GM12874 (cell line): Measurements from ENCODE around the gene CALML3.

Experiments used
- TF ChIP-seq, protein P1 (sequence below): IDR thresholded peaks from 2 replicates; pipeline ENCODE4 v1.5.1; 2011; ENCODE audit warnings: low read depth, mild to moderate bottlenecking, control low read depth, low read length, moderate library complexity; ENCODE audit not compliant: insufficient read depth

Gene CALML3

GRCh38 chr10:5507649-5508131, 17.1 kb upstream of the CALML3 start:
- TF ChIP-seq, protein P1, sequence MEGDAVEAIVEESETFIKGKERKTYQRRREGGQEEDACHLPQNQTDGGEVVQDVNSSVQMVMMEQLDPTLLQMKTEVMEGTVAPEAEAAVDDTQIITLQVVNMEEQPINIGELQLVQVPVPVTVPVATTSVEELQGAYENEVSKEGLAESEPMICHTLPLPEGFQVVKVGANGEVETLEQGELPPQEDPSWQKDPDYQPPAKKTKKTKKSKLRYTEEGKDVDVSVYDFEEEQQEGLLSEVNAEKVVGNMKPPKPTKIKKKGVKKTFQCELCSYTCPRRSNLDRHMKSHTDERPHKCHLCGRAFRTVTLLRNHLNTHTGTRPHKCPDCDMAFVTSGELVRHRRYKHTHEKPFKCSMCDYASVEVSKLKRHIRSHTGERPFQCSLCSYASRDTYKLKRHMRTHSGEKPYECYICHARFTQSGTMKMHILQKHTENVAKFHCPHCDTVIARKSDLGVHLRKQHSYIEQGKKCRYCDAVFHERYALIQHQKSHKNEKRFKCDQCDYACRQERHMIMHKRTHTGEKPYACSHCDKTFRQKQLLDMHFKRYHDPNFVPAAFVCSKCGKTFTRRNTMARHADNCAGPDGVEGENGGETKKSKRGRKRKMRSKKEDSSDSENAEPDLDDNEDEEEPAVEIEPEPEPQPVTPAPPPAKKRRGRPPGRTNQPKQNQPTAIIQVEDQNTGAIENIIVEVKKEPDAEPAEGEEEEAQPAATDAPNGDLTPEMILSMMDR = no peak

- TF ChIP-seq, protein P1 = no peak
These were observed 16.6 kb upstream of the CALML3 start for GRCh38 chr10:5508161-5508604.

DNA sequence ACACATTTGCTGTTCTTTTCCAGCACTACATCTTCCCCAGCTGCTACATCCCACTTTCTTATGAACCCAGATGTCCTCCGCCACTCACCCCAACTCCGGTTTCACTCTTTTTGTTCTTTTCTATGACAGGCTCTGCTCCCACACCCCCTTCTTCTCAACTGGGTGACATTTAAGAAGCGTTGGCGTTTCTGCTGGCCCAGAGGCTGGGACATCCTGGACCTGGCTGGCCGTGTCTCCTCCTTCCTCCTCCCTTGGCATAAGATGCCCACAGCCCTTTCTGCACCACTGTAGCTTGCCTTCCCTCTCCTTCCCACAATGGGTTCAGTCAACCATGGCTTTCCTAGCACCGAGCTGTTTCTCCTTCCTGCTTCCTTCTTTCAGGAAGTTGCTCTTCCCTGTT, 16.0 kb upstream of the CALML3 start:
- TF ChIP-seq, protein P1 = no peak

- TF ChIP-seq, protein P1 = no peak
These were observed 15.5 kb upstream of the CALML3 start for GRCh38 chr10:5509236-5509635.

DNA sequence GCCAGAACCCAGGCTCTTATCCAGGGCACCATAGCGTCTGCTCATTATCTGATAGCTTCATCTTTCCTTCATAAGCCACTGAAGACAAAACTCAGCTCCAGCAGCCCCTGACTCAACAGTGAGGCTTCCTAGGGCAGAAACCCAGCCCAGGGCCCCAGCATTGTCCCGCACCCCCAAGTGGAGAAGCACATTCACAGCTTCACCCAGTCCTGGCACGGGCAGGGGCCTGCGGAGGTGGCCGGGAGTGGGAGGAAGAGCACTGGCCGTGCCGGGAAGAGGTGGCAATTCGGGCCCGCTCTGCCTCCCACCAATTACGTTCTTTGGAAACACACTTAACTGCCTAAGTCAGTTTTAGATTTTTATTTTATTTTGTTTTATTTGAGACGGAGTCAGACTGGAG, 15.1 kb upstream of the CALML3 start:
- TF ChIP-seq, protein P1 = no peak

- TF ChIP-seq, protein P1 = no peak
These were observed 14.3 kb upstream of the CALML3 start for GRCh38 chr10:5510281-5511072.

- TF ChIP-seq, protein P1 = no peak
These were observed 13.4 kb upstream of the CALML3 start for GRCh38 chr10:5511231-5511884.
